ENCODE measurements around the gene CD40.

- TF ChIP-seq CTCF (IDR thresholded peaks at IDR 0.05) (no peak), RFX5 (IDR thresholded peaks at IDR 0.05; ENCODE audit: low read length) (no peak)
Observed at GRCh38 chr20:46142124-46142523, 24.0 kb downstream of the CD40 start.
